GM10266 (cell line): ENCODE data around the gene PTPRZ1.

Experiments
- DNase-seq: peaks from one replicate; pipeline ENCODE4 v3.0.0; 2012; ENCODE audit errors: extremely low spot score
- TF ChIP-seq, protein P1 (sequence below): IDR thresholded peaks from 2 replicates; pipeline ENCODE4 v1.5.1; 2012; ENCODE audit warnings: mild to moderate bottlenecking, low read depth; ENCODE audit not compliant: control insufficient read depth, insufficient read depth; ENCODE audit errors: missing control alignments

PTPRZ1 gene

DNA sequence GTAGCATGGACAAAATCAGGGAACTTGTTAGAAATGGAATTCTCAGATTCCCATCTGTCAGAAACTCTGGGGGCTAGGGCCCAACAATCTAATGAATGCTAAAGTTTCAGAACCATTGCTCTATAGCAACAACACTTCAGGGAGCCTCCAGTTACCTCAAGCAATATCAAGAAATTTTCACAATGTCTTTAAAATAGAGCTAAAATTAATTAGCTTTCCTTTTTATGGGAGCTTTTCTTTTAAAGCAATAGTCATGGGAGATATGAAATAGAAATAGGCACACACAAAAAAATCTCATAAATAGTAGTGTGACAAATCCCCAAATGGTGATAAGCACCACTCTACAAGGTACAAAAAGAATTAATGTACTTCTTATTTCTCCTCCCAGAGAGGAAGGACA, 190.2 kb downstream of the PTPRZ1 start:
- TF ChIP-seq, protein P1, sequence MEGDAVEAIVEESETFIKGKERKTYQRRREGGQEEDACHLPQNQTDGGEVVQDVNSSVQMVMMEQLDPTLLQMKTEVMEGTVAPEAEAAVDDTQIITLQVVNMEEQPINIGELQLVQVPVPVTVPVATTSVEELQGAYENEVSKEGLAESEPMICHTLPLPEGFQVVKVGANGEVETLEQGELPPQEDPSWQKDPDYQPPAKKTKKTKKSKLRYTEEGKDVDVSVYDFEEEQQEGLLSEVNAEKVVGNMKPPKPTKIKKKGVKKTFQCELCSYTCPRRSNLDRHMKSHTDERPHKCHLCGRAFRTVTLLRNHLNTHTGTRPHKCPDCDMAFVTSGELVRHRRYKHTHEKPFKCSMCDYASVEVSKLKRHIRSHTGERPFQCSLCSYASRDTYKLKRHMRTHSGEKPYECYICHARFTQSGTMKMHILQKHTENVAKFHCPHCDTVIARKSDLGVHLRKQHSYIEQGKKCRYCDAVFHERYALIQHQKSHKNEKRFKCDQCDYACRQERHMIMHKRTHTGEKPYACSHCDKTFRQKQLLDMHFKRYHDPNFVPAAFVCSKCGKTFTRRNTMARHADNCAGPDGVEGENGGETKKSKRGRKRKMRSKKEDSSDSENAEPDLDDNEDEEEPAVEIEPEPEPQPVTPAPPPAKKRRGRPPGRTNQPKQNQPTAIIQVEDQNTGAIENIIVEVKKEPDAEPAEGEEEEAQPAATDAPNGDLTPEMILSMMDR, result no peak
- DNase-seq, result no peak

DNA sequence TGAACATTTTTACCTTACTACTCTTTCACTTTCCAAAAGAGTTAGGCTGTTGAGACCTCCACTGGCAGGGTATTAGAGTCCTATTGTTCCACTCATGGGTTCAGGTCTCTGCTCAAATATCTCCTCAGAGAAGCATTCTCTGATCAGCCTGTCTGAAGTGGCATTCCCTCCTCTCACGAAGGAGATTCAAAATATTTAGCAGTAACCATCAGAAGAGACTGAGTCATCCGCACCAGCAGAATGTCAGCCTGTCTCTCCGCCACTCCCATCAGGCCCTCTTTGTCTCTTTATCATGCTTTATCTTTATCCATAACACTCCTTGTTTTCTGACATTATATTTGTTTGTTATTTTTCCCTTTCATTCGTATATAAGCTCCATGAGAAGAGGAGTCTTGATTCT, 192.0 kb downstream of the PTPRZ1 start:
- no peak for DNase-seq
- TF ChIP-seq, protein P1, result no peak

DNA sequence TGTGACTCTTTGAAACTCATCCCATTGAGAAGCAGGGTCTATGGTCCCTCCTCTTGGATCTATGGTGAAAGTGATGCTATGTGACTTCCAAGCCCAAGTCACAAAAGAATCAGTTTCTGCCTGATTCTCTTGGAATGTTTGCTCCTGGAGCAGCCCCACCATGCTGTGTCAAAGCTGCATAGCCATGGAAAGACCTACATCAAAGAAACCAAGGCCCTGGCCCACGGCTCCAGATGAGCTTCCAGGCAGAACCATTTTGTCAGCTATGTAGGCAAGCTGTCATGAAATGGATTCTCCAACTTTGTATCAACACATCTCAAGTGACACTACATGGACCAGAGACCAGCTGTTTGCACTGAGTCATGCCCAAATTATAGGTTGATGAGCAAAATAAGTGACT, 194.1 kb downstream of the PTPRZ1 start:
- TF ChIP-seq, protein P1, result no peak
- no peak for DNase-seq

DNA sequence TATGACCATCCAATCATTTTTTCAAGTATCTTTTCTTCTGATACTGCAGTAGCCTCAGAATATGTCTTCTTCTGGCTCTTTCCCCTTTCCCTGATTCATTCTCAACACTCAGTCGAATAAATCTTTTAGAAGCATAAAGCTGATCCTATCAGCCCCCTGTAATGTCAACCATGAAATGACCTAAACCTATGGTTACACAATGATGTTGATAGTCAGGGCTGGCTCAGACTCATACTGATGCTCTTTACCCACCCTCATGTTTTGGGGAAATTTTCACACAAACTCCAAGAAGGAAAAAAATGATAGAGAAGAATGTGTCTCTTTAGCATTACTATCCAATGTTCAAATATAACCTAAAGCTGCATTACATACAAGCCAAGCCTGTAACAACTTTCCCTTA, 195.1 kb downstream of the PTPRZ1 start:
- DNase-seq, result no peak

DNA sequence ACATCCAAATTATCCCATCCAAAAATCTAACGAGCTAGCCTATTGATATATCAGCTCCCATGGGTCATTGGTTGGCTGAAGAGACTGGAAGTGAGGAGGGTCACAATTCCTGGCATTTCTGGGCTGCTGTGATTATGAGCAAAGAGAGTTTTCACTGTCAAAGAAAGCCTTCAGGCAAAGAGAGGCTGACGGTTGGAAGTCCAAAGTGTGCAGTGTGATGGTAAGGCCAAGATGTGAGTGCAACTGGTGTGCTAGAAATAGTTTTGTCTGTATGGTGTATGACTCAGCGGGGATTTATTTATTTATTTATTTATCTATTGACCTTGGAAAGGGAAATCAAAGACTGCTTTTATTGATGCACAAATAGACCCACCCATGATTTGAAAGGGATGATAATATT, 196.0 kb downstream of the PTPRZ1 start:
- TF ChIP-seq, protein P1, result no peak
- no peak for DNase-seq

More for the DNA sequence above, 195.1 kb downstream of the PTPRZ1 start:
- TF ChIP-seq, protein P1, result no peak

DNA sequence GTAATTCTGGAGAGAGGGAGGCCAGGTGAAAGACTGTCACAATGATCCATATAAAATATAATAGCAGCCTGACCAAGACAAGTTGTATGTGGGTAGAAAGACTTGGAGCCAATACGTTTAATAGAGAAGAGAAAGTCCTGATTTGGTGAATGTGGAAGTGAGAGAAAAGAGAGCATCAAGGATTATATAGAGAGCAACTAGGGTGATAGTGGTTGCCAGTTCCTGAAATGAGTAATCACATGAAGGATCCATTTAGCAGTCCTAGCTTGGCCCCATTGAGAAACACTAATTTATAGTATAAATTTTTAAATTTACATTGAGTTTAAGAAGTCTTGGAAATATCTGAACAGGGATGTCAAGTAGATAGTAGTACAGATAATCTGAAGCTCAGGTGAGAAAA, 197.1 kb downstream of the PTPRZ1 start:
- TF ChIP-seq, protein P1, result no peak
- no peak for DNase-seq

DNA sequence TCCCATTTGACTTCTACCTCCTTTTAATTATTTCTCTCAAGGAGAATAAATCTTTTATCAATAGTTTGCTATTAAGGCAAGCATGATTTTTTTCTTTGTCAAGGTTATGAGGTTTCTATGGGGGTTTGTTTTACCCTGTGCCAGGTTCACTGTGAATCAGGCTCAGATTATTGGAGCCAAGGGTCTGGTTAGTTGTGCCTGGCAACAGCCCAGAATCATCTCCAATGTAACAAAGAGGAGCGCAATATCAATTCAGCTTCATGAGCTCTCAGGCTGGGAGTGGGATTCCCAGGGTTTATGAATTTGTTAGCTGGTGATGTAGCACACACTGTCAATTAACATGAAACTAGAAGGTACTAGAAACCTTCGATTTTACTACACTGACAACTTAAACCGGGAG, 197.9 kb downstream of the PTPRZ1 start:
- TF ChIP-seq, protein P1, result no peak
- no peak for DNase-seq
